Measurements from ENCODE around the gene POU2AF1. TPM values are rescaled to one million over a fixed set of nuclear protein-coding genes. Genes with fewer than 3 reads are reported as not detected.

Gene POU2AF1
- total RNA-seq, 2 experiments from 2014 or later: 0.52 to 0.78 TPM

- Mint-ChIP-seq H3K27me3 (no peaks in the 10 kb centered on the region), H3K4me1 (ENCODE audit: low read depth) (no peaks in the 10 kb centered on the region), H3K27ac (no peak overlapping the region), H3K9me3 (peaks cover 6% of the 10 kb centered on the region), H3K36me3 (ENCODE audit: low read depth) (no peaks in the 10 kb centered on the region), H3K4me3 (no peak overlapping the region)
- no peak for ATAC-seq (ENCODE audit: poor library complexity)
- no peak overlapping the region for H3K4me3 ChIP-seq (ENCODE audit: low read length)
- ChIA-PET CTCF (no interaction called here), POLR2A (no interaction called here)
- no peaks in the 10 kb centered on the region for H3K4me1 ChIP-seq (ENCODE audit: insufficient read depth, low read length)
- H3K27ac ChIP-seq (ENCODE audit: low read depth in 1 of 2, low read length in 2 of 2): no peak overlapping the region
- no peak for DNase-seq
- intact Hi-C loops (cut with DNase I, micrococcal nuclease): no loop called here
- TF ChIP-seq CTCF (IDR thresholded peaks at IDR 0.05): no peak
- H3K9me3 ChIP-seq (ENCODE audit: control insufficient read depth in 1 of 2, insufficient read depth in 1 of 2, low read length in 2 of 2): no peaks in the 10 kb centered on the region
- no peaks in the 10 kb centered on the region for H3K27me3 ChIP-seq (ENCODE audit: control insufficient read depth in 1 of 2, insufficient read depth in 2 of 2, low read length in 2 of 2)
- no peaks in the 10 kb centered on the region for H3K36me3 ChIP-seq (ENCODE audit: insufficient read depth, low read length)
These were observed 35.0 kb downstream of the POU2AF1 start for GRCh38 chr11:111344032-111344431.

- ChIA-PET CTCF (no interaction called here), POLR2A (no interaction called here)
- Mint-ChIP-seq H3K36me3 (ENCODE audit: low read depth) (no peaks in the 10 kb centered on the region), H3K27ac (no peak overlapping the region), H3K27me3 (no peaks in the 10 kb centered on the region), H3K4me3 (no peak overlapping the region), H3K9me3 (peaks cover 8% of the 10 kb centered on the region), H3K4me1 (ENCODE audit: low read depth) (no peaks in the 10 kb centered on the region)
- DNase-seq (no peak), ATAC-seq (ENCODE audit: poor library complexity) (no peak)
- no peak overlapping the region for H3K27ac ChIP-seq (ENCODE audit: low read depth in 1 of 2, low read length in 2 of 2)
- TF ChIP-seq CTCF (IDR thresholded peaks at IDR 0.05): no peak
- H3K27me3 ChIP-seq (ENCODE audit: control insufficient read depth in 1 of 2, insufficient read depth in 2 of 2, low read length in 2 of 2): no peaks in the 10 kb centered on the region
- no peaks in the 10 kb centered on the region for H3K4me1 ChIP-seq (ENCODE audit: insufficient read depth, low read length)
- H3K9me3 ChIP-seq (ENCODE audit: control insufficient read depth in 1 of 2, insufficient read depth in 1 of 2, low read length in 2 of 2): no peaks in the 10 kb centered on the region
- intact Hi-C loops (cut with DNase I, micrococcal nuclease): no loop called here
- no peaks in the 10 kb centered on the region for H3K36me3 ChIP-seq (ENCODE audit: insufficient read depth, low read length)
- H3K4me3 ChIP-seq (ENCODE audit: low read length): no peak overlapping the region
These were observed 36.7 kb downstream of the POU2AF1 start for GRCh38 chr11:111342329-111342728.

- H3K36me3 ChIP-seq (ENCODE audit: insufficient read depth, low read length): no peaks in the 10 kb centered on the region
- no peak for TF ChIP-seq CTCF (IDR thresholded peaks at IDR 0.05)
- DNase-seq (no peak), ATAC-seq (ENCODE audit: poor library complexity) (no peak)
- H3K27me3 ChIP-seq (ENCODE audit: control insufficient read depth in 1 of 2, insufficient read depth in 2 of 2, low read length in 2 of 2): no peaks in the 10 kb centered on the region
- intact Hi-C loops (cut with DNase I, micrococcal nuclease): no loop called here
- H3K9me3 ChIP-seq (ENCODE audit: control insufficient read depth in 1 of 2, insufficient read depth in 1 of 2, low read length in 2 of 2): no peaks in the 10 kb centered on the region
- Mint-ChIP-seq H3K36me3 (ENCODE audit: low read depth) (no peaks in the 10 kb centered on the region), H3K4me1 (ENCODE audit: low read depth) (no peaks in the 10 kb centered on the region), H3K27me3 (no peaks in the 10 kb centered on the region), H3K9me3 (peaks cover 8% of the 10 kb centered on the region), H3K4me3 (no peak overlapping the region), H3K27ac (no peak overlapping the region)
- POLR2A ChIA-PET: no interaction called here
- no peak overlapping the region for H3K27ac ChIP-seq (ENCODE audit: low read depth in 1 of 2, low read length in 2 of 2)
- H3K4me1 ChIP-seq (ENCODE audit: insufficient read depth, low read length): no peaks in the 10 kb centered on the region
- CTCF ChIA-PET: no interaction called here
- H3K4me3 ChIP-seq (ENCODE audit: low read length): no peak overlapping the region
These were observed 39.2 kb downstream of the POU2AF1 start for GRCh38 chr11:111339758-111340388.
